Ascending aorta (tissue), 2 donors: ENCODE results near the gene CDC123. TPM values are rescaled to one million over a fixed set of nuclear protein-coding genes. Genes with fewer than 3 reads are reported as not detected.

Experiments
- DNase-seq, 2 donors: peaks; one replicate each; pipeline ENCODE4 v3.0.0-alpha.2; 2019; ENCODE audit warnings: low spot score in 2 of 2
- H3K27ac ChIP-seq, 2 donors: fragments of 200-600 bp; sonication (generic); one replicate each; pipeline ENCODE4 v1.5.1; 2016 to 2017; ENCODE audit warnings: mild to moderate bottlenecking in 1 of 2
- H3K27me3 ChIP-seq: fragments of 200-600 bp; sonication (generic); one replicate; pipeline ENCODE4 v1.5.1; 2017
- H3K36me3 ChIP-seq, 2 donors: fragments of 200-600 bp; sonication (generic); one replicate each; pipeline ENCODE4 v1.5.1; 2016
- H3K4me1 ChIP-seq, 2 donors: fragments of 200-600 bp; sonication (generic); one replicate each; pipeline ENCODE4 v1.5.1; 2016 to 2017; ENCODE audit warnings: mild to moderate bottlenecking in 1 of 2
- H3K4me3 ChIP-seq, 2 donors: fragments of 200-600 bp; sonication (generic); one replicate each; pipeline ENCODE4 v1.5.1; 2016 to 2017; ENCODE audit warnings: mild to moderate bottlenecking in 1 of 2
- H3K9me3 ChIP-seq, 2 donors: fragments of 200-600 bp; sonication (generic); one replicate each; pipeline ENCODE4 v1.5.1; 2016
- CTCF ChIP-seq, 3 experiments: fragments of 200-600 bp in 2 of 3; fragments of 450-650 bp in 1 of 3; sonication (generic) in 2 of 3; IDR thresholded peaks; one replicate each; pipeline ENCODE4 v1.5.1; 2016 to 2019; ENCODE audit warnings: antibody characterized with exemption in 3 of 3, mild to moderate bottlenecking in 1 of 3, moderate library complexity in 1 of 3
- intact Hi-C: fragments of 100-400 bp; cut with DNase I; formaldehyde crosslinking; loops from one replicate; pipeline ENCODE4 v1.15.1; 2023
- total RNA-seq: library from RNA; depleted of rRNA; stranded (reverse); fragments of >200 nt; gene quantifications from one replicate; pipeline ENCODE4 v1.1.0, GENCODE V29; 2016

Gene CDC123
- total RNA-seq, 1 donor from 2014 or later = 33.2 TPM

DNA sequence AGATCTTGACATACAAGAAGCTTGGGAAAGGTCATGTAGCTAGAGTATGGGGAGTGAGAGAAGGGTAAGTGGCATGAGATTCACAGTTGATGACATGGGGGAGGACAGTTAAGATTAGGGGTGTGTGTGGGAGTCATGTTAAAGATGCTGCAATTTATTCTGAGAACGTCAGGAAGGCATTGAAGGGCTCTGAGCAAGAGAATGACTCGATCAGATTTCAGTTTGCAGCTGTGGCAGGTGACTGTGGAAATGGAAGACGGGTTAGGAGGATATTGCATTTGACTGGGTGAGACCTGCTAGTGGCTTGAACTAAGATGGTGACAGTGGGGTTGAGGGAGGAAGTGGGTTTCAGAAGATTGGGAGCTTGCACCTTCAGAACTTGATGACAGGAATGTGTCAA, 5.6 kb downstream of the CDC123 start:
- Histone ChIP-seq H3K36me3 (peaks cover 16 to 37% of the 10 kb centered on the region in 2 donors), H3K4me3 (no peak overlapping the region), H3K4me1 (peaks cover 0 to 18% of the 10 kb centered on the region in 2 donors), H3K27me3 (no peaks in the 10 kb centered on the region), H3K9me3 (no peaks in the 10 kb centered on the region), H3K27ac (no peak overlapping the region)
- no peak for TF ChIP-seq CTCF (IDR thresholded peaks at IDR 0.05)
- no peak for DNase-seq
- intact Hi-C loops = no loop called here

DNA sequence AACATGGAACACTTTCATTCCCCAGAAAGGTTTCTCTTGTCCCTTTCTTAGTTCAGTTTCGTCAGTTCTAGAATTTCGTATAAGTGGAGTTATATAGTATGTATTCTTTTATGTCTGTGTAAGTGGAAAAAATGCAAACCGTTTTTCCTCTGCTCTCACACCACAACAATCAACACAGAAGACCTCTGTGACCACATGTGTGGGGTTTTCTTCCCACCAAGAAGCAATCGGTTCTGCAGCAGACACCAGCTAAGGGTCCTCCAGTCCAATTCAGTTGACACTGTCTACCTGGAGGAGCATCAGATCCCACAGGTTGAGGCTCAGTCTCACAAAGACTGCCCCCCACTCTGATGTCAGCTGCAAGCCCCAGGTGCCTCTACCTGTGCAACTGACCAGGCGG, 6.2 kb downstream of the CDC123 start:
- no peak overlapping the region for H3K4me3 ChIP-seq
- peaks cover 16 to 37% of the 10 kb centered on the region in 2 donors for H3K36me3 ChIP-seq
- peaks cover 0 to 11% of the 10 kb centered on the region in 2 donors for H3K4me1 ChIP-seq
- H3K27ac ChIP-seq = no peak overlapping the region
- TF ChIP-seq CTCF (IDR thresholded peaks at IDR 0.05) = no peak
- no peaks in the 10 kb centered on the region for H3K9me3 ChIP-seq
- no peaks in the 10 kb centered on the region for H3K27me3 ChIP-seq
- intact Hi-C loops = no loop called here
- no peak for DNase-seq

- DNase-seq = no peak
- intact Hi-C loops = no loop called here
- TF ChIP-seq CTCF (IDR thresholded peaks at IDR 0.05) = no peak
- peaks cover 23 to 43% of the 10 kb centered on the region in 2 donors for H3K36me3 ChIP-seq
- H3K4me3 ChIP-seq = no peak overlapping the region
- no peaks in the 10 kb centered on the region for H3K27me3 ChIP-seq
- H3K27ac ChIP-seq = no peak overlapping the region
- no peaks in the 10 kb centered on the region for H3K4me1 ChIP-seq
- H3K9me3 ChIP-seq = no peaks in the 10 kb centered on the region
Measured at GRCh38 chr10:12205082-12205481, 9.1 kb downstream of the CDC123 start.

DNA sequence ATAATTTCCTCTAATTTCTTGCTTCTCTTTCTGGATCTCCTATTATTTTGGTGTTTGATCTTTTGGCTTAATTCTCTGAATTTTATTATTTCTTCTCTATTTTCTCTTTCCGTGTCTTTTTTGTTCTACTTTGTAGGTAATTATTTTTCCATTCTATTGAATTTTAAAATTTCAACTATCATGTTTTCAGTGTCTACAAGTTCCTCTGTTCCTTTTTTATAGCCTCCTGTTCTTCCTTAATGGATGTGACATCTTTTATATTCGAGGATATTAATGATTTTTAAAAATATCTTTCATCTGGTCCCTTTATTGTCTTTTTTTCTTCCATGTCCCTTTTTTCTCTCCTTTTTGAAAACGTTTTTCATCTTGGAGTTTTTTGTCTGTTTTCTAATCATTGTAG, 11.1 kb downstream of the CDC123 start:
- DNase-seq = no peak
- Histone ChIP-seq H3K27ac (no peak overlapping the region), H3K27me3 (no peaks in the 10 kb centered on the region), H3K9me3 (no peaks in the 10 kb centered on the region), H3K36me3 (peaks cover 38 to 48% of the 10 kb centered on the region in 2 donors), H3K4me3 (no peak overlapping the region), H3K4me1 (no peaks in the 10 kb centered on the region)
- intact Hi-C loops = no loop called here
- TF ChIP-seq CTCF (IDR thresholded peaks at IDR 0.05) = no peak

- Histone ChIP-seq H3K27ac (no peak overlapping the region), H3K9me3 (no peaks in the 10 kb centered on the region), H3K27me3 (no peaks in the 10 kb centered on the region), H3K4me3 (no peak overlapping the region), H3K4me1 (no peaks in the 10 kb centered on the region), H3K36me3 (peaks cover 27 to 40% of the 10 kb centered on the region in 2 donors)
- DNase-seq = no peak
- TF ChIP-seq CTCF (IDR thresholded peaks at IDR 0.05) = no peak
- intact Hi-C loops = no loop called here
Measured at GRCh38 chr10:12208460-12208859, 12.5 kb downstream of the CDC123 start.

- intact Hi-C loops = loop anchor here (5.0 kb wide), 1 partner anchor 445 kb away; no protein-coding TSS in a partner anchor
- Histone ChIP-seq H3K4me3 (no peak overlapping the region), H3K27me3 (no peaks in the 10 kb centered on the region), H3K36me3 (peaks cover 24 to 48% of the 10 kb centered on the region in 2 donors), H3K9me3 (no peaks in the 10 kb centered on the region), H3K27ac (no peak overlapping the region), H3K4me1 (no peaks in the 10 kb centered on the region)
- no peak for TF ChIP-seq CTCF (IDR thresholded peaks at IDR 0.05)
- no peak for DNase-seq
Measured at GRCh38 chr10:12212454-12212853, 16.5 kb downstream of the CDC123 start.
